H1 (cell line): ENCODE results near the gene CDC42EP1.

ENCODE experiments used
- ASH2L ChIP-seq: fragments of 200-600, 300-600 bp; sonication (generic); IDR thresholded peaks from one replicate; pipeline ENCODE4 v1.7.1; 2017; ENCODE audit warnings: low read length
- CEBPB ChIP-seq: IDR thresholded peaks from 2 replicates; pipeline ENCODE4 v1.6.1; 2012; ENCODE audit warnings: low read depth, low read length
- CHD2 ChIP-seq: IDR thresholded peaks from 2 replicates; pipeline ENCODE4 v1.6.1; 2012; ENCODE audit warnings: low read length, improper control_type of control experiment
- EP300 ChIP-seq, 2 experiments: IDR thresholded peaks; 1 replicate in 1 of 2; 2 replicates in 1 of 2; pipeline ENCODE4 v1.6.1; 2011 to 2012; ENCODE audit warnings: low read depth in 2 of 2, low read length in 2 of 2, mild to moderate bottlenecking in 2 of 2, borderline replicate concordance in 1 of 2, inconsistent platforms in 1 of 2, moderate library complexity in 1 of 2
- HDAC6 ChIP-seq: IDR thresholded peaks from one replicate; pipeline ENCODE4 v1.7.1; 2012; ENCODE audit warnings: low read depth, mild to moderate bottlenecking, inconsistent platforms, low read length, moderate library complexity
- JUND ChIP-seq: IDR thresholded peaks from 2 replicates; pipeline ENCODE4 v1.6.1; 2011; ENCODE audit warnings: mild to moderate bottlenecking, improper control_type of control experiment, low read length
- POLR2A ChIP-seq, 2 experiments: IDR thresholded peaks; 1 replicate in 1 of 2; 2 replicates in 1 of 2; pipeline ENCODE4 v1.6.1; 2011; ENCODE audit warnings: low read depth in 2 of 2, low read length in 2 of 2, mild to moderate bottlenecking in 2 of 2; ENCODE audit errors: control extremely low read depth in 1 of 2
- POLR2AphosphoS5 ChIP-seq: IDR thresholded peaks from 2 replicates; pipeline ENCODE4 v1.6.1; 2011; ENCODE audit warnings: low read depth, low read length
- SP4 ChIP-seq: IDR thresholded peaks from 2 replicates; pipeline ENCODE4 v1.6.1; 2012; ENCODE audit warnings: low read length, inconsistent platforms
- SUZ12 ChIP-seq: fragments of 200-600 bp; sonication (generic); IDR thresholded peaks from 2 replicates; pipeline ENCODE4 v1.6.1; 2012; ENCODE audit warnings: mild to moderate bottlenecking, inconsistent platforms, low read length, moderate library complexity, mixed read lengths
- TCF12 ChIP-seq: IDR thresholded peaks from 2 replicates; pipeline ENCODE4 v1.6.1; 2011; ENCODE audit warnings: low read depth, mild to moderate bottlenecking, low read length
- USF2 ChIP-seq: IDR thresholded peaks from 2 replicates; pipeline ENCODE4 v1.6.1; 2011; ENCODE audit warnings: low read length, improper control_type of control experiment
- YY1 ChIP-seq: IDR thresholded peaks from 2 replicates; pipeline ENCODE4 v1.6.1; 2011; ENCODE audit warnings: low read depth, mild to moderate bottlenecking, low read length
- TF ChIP-seq, protein P1 (sequence below), 3 experiments: IDR thresholded peaks; 1 replicate in 2 of 3; 2 replicates in 1 of 3; pipeline versions ENCODE4 v1.5.1 to v1.6.1; 2011; ENCODE audit warnings: low read length in 3 of 3, mild to moderate bottlenecking in 3 of 3, inconsistent platforms in 2 of 3, low read depth in 1 of 3, moderate library complexity in 1 of 3; ENCODE audit not compliant: insufficient read depth in 1 of 3; ENCODE audit errors: control extremely low read depth in 1 of 3

DNA sequence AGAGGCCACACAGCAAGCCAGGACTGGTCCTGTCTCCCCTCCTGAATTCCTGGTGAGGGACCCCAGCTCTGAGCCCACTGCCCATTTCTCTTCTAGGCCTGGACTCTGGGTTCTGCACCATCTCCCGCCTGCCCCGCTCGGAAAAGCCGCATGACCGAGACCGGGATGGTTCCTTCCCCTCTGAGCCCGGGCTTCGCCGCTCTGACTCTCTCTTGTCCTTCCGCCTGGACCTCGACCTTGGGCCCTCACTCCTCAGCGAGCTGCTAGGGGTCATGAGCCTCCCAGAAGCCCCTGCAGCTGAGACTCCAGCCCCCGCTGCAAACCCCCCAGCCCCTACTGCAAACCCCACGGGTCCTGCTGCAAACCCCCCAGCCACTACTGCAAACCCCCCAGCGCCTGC, 7.7 kb downstream of the CDC42EP1 start:
- TF ChIP-seq SP4 (no peak), CHD2 (no peak), POLR2AphosphoS5 (no peak), JUND (no peak), POLR2A (IDR thresholded peaks at IDR 0.05; ENCODE audit: control extremely low read depth in 1 of 2, low read depth in 2 of 2, low read length in 2 of 2) (no peak), YY1 (no peak), CEBPB (no peak), EP300 (IDR thresholded peaks at IDR 0.05; ENCODE audit: borderline replicate concordance in 1 of 2, low read depth in 2 of 2, low read length in 2 of 2) (no peak), SUZ12 (no peak), TCF12 (no peak), USF2 (no peak), HDAC6 (no peak), ASH2L (no peak)
- TF ChIP-seq, protein P1, sequence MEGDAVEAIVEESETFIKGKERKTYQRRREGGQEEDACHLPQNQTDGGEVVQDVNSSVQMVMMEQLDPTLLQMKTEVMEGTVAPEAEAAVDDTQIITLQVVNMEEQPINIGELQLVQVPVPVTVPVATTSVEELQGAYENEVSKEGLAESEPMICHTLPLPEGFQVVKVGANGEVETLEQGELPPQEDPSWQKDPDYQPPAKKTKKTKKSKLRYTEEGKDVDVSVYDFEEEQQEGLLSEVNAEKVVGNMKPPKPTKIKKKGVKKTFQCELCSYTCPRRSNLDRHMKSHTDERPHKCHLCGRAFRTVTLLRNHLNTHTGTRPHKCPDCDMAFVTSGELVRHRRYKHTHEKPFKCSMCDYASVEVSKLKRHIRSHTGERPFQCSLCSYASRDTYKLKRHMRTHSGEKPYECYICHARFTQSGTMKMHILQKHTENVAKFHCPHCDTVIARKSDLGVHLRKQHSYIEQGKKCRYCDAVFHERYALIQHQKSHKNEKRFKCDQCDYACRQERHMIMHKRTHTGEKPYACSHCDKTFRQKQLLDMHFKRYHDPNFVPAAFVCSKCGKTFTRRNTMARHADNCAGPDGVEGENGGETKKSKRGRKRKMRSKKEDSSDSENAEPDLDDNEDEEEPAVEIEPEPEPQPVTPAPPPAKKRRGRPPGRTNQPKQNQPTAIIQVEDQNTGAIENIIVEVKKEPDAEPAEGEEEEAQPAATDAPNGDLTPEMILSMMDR (IDR thresholded peaks at IDR 0.05; ENCODE audit: control extremely low read depth in 1 of 3, insufficient read depth in 1 of 3, low read depth in 1 of 3, low read length in 3 of 3) = no peak
